Glutamatergic neuron (in vitro differentiated cells): ENCODE results near the gene APBB2. TPM values are rescaled to one million over a fixed set of nuclear protein-coding genes. Genes with fewer than 3 reads are reported as not detected.

ENCODE experiments used
- DNase-seq: peaks from one replicate; pipeline ENCODE4 v3.0.0; 2022
- H3K27ac Mint-ChIP-seq: one replicate; pipeline ENCODE4 v1.8.0; 2020; ENCODE audit warnings: mild to moderate bottlenecking, mixed read lengths, inconsistent platforms; ENCODE audit not compliant: unreplicated experiment
- H3K27me3 Mint-ChIP-seq: one replicate; pipeline ENCODE4 v1.8.0; 2020; ENCODE audit warnings: mild to moderate bottlenecking, moderate library complexity, mixed read lengths, inconsistent platforms; ENCODE audit not compliant: unreplicated experiment
- H3K36me3 Mint-ChIP-seq: one replicate; pipeline ENCODE4 v1.8.0; 2020; ENCODE audit warnings: mild to moderate bottlenecking, mixed read lengths, inconsistent platforms; ENCODE audit not compliant: unreplicated experiment
- H3K4me1 Mint-ChIP-seq: one replicate; pipeline ENCODE4 v1.8.0; 2020; ENCODE audit warnings: mild to moderate bottlenecking, low read depth, mixed read lengths, inconsistent platforms; ENCODE audit not compliant: unreplicated experiment
- H3K4me3 Mint-ChIP-seq: one replicate; pipeline ENCODE4 v1.8.0; 2020; ENCODE audit warnings: mild to moderate bottlenecking, mixed read lengths, inconsistent platforms; ENCODE audit not compliant: unreplicated experiment
- H3K9me3 Mint-ChIP-seq: one replicate; pipeline ENCODE4 v1.8.0; 2020; ENCODE audit warnings: mild to moderate bottlenecking, moderate library complexity, mixed read lengths, inconsistent platforms; ENCODE audit not compliant: unreplicated experiment
- total RNA-seq: library from RNA; stranded (reverse); fragmentation: NEBNext Ultra II Directional; extraction: Animal tissue kit (Norgen Biotek cat#: 25700); gene quantifications from one replicate; pipeline ENCODE4 v1.2.1, GENCODE V29; 2021; ENCODE audit not compliant: unreplicated experiment
- TF ChIP-seq, protein P1 (sequence below): fragments of 200-600 bp; sonication (generic); IDR thresholded peaks from one replicate; pipeline ENCODE4 v1.5.0; 2021; ENCODE audit not compliant: partially characterized antibody, unreplicated experiment

Gene APBB2
- total RNA-seq, 1 donor from 2014 or later, result 117 TPM

- H3K4me3 Mint-ChIP-seq, result no peak overlapping the region
- H3K27me3 Mint-ChIP-seq, result peaks cover 7% of the 10 kb centered on the region
- peaks cover 18% of the 10 kb centered on the region for H3K4me1 Mint-ChIP-seq
- DNase-seq, result no peak
- no peak overlapping the region for H3K27ac Mint-ChIP-seq
- peaks cover 4% of the 10 kb centered on the region for H3K36me3 Mint-ChIP-seq
- TF ChIP-seq, protein P1, sequence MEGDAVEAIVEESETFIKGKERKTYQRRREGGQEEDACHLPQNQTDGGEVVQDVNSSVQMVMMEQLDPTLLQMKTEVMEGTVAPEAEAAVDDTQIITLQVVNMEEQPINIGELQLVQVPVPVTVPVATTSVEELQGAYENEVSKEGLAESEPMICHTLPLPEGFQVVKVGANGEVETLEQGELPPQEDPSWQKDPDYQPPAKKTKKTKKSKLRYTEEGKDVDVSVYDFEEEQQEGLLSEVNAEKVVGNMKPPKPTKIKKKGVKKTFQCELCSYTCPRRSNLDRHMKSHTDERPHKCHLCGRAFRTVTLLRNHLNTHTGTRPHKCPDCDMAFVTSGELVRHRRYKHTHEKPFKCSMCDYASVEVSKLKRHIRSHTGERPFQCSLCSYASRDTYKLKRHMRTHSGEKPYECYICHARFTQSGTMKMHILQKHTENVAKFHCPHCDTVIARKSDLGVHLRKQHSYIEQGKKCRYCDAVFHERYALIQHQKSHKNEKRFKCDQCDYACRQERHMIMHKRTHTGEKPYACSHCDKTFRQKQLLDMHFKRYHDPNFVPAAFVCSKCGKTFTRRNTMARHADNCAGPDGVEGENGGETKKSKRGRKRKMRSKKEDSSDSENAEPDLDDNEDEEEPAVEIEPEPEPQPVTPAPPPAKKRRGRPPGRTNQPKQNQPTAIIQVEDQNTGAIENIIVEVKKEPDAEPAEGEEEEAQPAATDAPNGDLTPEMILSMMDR, result no peak
- peaks cover 6% of the 10 kb centered on the region for H3K9me3 Mint-ChIP-seq
Observed at GRCh38 chr4:40833212-40833611, 381.1 kb downstream of the APBB2 start.

DNA sequence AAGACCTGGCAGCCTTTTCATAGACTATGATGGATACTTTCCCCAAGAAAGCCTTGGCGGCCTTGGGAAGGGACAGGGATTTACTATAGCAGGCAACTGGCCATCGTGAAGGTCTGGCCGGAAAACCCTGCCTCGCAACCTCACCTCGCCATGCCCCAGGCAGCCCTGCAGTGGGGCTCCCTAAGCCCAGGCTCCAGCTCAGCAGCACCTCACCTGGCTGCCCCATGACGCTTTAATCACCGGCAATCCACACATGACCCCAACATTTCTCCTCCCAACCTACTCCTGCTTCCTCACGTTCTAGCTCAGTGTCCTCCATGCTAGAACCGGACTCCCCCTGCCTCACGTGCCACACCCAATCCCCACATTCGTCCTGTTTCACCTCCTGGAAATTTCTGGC lies 382.2 kb downstream of the APBB2 start:
- TF ChIP-seq, protein P1, result no peak
- Mint-ChIP-seq H3K27me3 (peaks cover 7% of the 10 kb centered on the region), H3K4me3 (no peak overlapping the region), H3K4me1 (peaks cover 13% of the 10 kb centered on the region), H3K9me3 (peaks cover 6% of the 10 kb centered on the region), H3K36me3 (peaks cover 4% of the 10 kb centered on the region), H3K27ac (no peak overlapping the region)
- no peak for DNase-seq

DNA sequence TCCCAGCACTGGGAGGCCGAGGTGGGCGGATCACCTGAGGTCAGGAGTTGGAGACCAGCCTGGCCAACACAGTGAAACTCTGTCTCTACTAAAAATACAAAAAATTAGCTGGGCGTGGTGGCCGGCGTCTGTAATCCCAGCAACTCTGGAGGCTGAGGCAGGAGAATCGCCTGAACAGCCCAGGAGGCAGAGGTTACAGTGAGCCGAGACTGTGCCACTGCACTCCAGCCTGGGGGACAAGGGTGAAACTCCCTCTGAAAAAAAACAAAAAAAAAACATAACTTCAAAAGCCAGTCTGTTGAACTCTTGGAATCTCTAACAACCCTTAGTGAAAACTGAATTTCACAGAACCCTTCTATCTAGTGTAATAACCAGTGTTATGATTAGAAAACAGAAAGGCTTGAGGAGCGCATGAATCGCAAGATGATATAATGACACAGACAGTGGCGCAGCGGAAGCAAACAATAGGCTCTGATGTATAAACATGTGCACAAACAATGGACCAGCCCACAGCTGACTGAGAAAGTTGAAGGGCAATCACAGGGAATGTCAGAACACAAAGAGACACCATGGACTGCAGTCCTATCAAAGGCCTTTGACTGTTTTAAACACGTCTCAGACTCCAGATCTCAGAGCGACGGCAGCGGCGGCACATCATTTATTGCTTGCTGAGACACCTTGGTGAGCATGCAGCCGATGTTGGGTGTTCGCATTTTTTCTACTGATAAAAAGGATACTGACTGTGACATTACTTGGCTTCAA lies 383.0 kb downstream of the APBB2 start:
- H3K4me1 Mint-ChIP-seq, result peaks cover 13% of the 10 kb centered on the region
- no peak for DNase-seq
- no peak overlapping the region for H3K4me3 Mint-ChIP-seq
- TF ChIP-seq, protein P1, result no peak
- H3K27ac Mint-ChIP-seq, result no peak overlapping the region
- peaks cover 4% of the 10 kb centered on the region for H3K36me3 Mint-ChIP-seq
- H3K9me3 Mint-ChIP-seq, result peaks cover 6% of the 10 kb centered on the region
- H3K27me3 Mint-ChIP-seq, result peaks cover 7% of the 10 kb centered on the region

DNA sequence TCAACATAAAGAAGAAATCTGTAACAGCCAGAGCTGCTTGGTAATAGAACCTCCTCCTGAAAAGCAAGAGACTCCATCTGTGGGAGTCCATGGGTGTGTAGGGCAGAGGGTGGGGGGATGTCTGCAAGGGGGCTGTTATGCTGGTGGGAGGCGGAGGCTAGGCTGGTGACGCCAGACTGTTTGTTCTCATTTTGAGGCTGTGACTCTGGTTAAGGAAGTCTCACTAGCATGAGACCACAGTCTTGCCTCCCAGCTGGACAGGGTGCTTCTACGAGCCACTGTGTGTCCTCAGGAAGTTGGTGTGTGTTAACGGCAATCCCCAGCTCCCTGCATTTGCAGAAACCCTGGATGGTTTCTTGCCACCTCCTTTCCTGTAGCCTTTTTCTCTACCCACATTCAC lies 384.8 kb downstream of the APBB2 start:
- TF ChIP-seq, protein P1, result no peak
- Mint-ChIP-seq H3K4me3 (no peak overlapping the region), H3K9me3 (peaks cover 5% of the 10 kb centered on the region), H3K36me3 (peaks cover 4% of the 10 kb centered on the region), H3K27ac (no peak overlapping the region), H3K4me1 (peaks cover 8% of the 10 kb centered on the region), H3K27me3 (peaks cover 7% of the 10 kb centered on the region)
- DNase-seq, result no peak

GRCh38 chr4:40828661-40829060 lies 385.7 kb downstream of the APBB2 start:
- DNase-seq, result no peak
- Mint-ChIP-seq H3K36me3 (peaks cover 4% of the 10 kb centered on the region), H3K4me3 (no peak overlapping the region), H3K27ac (no peak overlapping the region), H3K27me3 (peaks cover 4% of the 10 kb centered on the region), H3K9me3 (peaks cover 3% of the 10 kb centered on the region), H3K4me1 (no peaks in the 10 kb centered on the region)
- TF ChIP-seq, protein P1, result no peak
